Endodermal cell (in vitro differentiated cells): ENCODE measurements around the gene C5orf63. TPM values are rescaled to one million over a fixed set of nuclear protein-coding genes. Genes with fewer than 3 reads are reported as not detected.
A peak's percentile ranks its signal among the peaks of the same experiment; 100 is the strongest.

Experiments used
- DNase-seq: peaks from one replicate; pipeline ENCODE4 v3.0.0-alpha.2; 2017
- H3K27ac ChIP-seq: 2 replicates; pipeline ENCODE4 v1.5.1; 2013; ENCODE audit warnings: mild to moderate bottlenecking, low read depth, low read length, moderate library complexity
- H3K27me3 ChIP-seq: 2 replicates; pipeline ENCODE4 v1.6.1; 2013; ENCODE audit warnings: mild to moderate bottlenecking, low read length, moderate library complexity; ENCODE audit not compliant: insufficient read depth, control insufficient read depth, poor library complexity, severe bottlenecking
- H3K36me3 ChIP-seq: 2 replicates; pipeline ENCODE4 v1.7.0; 2013; ENCODE audit warnings: mild to moderate bottlenecking, low read length, moderate library complexity; ENCODE audit not compliant: control insufficient read depth, insufficient read depth
- H3K4me1 ChIP-seq: one replicate; pipeline ENCODE4 v1.7.0; 2013; ENCODE audit warnings: low read length; ENCODE audit not compliant: control insufficient read depth, insufficient read depth
- H3K4me3 ChIP-seq: 2 replicates; pipeline ENCODE4 v1.5.1; 2013; ENCODE audit warnings: mild to moderate bottlenecking, low read length, moderate library complexity
- H3K9ac ChIP-seq: 2 replicates; pipeline ENCODE4 v1.6.1; 2013; ENCODE audit warnings: mild to moderate bottlenecking, low read length, moderate library complexity; ENCODE audit not compliant: poor library complexity, severe bottlenecking; ENCODE audit errors: extremely low read depth
- H3K9me3 ChIP-seq: 2 replicates; pipeline ENCODE4 v1.6.1; 2013; ENCODE audit warnings: mild to moderate bottlenecking, low read length, moderate library complexity; ENCODE audit not compliant: control insufficient read depth
- H3K27ac Mint-ChIP-seq: 2 replicates; pipeline ENCODE4 v1.8.0; 2020; ENCODE audit warnings: mixed read lengths
- H3K27me3 Mint-ChIP-seq: 2 replicates; pipeline ENCODE4 v1.8.0; 2021; ENCODE audit warnings: mild to moderate bottlenecking, mixed read lengths; ENCODE audit not compliant: insufficient read depth
- H3K36me3 Mint-ChIP-seq: 2 replicates; pipeline ENCODE4 v1.8.0; 2020; ENCODE audit warnings: low read depth, mixed read lengths
- H3K4me1 Mint-ChIP-seq: 2 replicates; pipeline ENCODE4 v1.8.0; 2020; ENCODE audit warnings: mixed read lengths
- H3K4me3 Mint-ChIP-seq: 2 replicates; pipeline ENCODE4 v1.8.0; 2020; ENCODE audit warnings: mild to moderate bottlenecking, moderate library complexity, mixed read lengths
- H3K9me3 Mint-ChIP-seq: 2 replicates; pipeline ENCODE4 v1.8.0; 2020; ENCODE audit warnings: mild to moderate bottlenecking, mixed read lengths
- WGBS, 2 experiments: methylation state at CpG; one replicate each; pipeline versions ENCODE4 v1.1.5 to v1.1.7; 2013; ENCODE audit warnings: missing lambda C conversion rate in 2 of 2, mixed read lengths in 1 of 2; ENCODE audit not compliant: insufficient coverage in 1 of 2, insufficient read length in 1 of 2; 5-methylcytosine and 5-hydroxymethylcytosine counted together
- total RNA-seq, 2 donors: library from RNA; stranded (reverse); fragmentation: NEBNext Ultra II Directional in 1 of 2; extraction: Animal tissue kit (Norgen Biotek cat#: 25700) in 1 of 2; gene quantifications; 2 replicates in 1 of 2; 3 replicates in 1 of 2; pipeline ENCODE4 v1.2.1, GENCODE V29; 2021
- TF ChIP-seq, protein P1 (sequence below): fragments of 200-600 bp; sonication (generic); conservative IDR thresholded peaks from 2 replicates; pipeline ENCODE4 v1.5.0; 2021; ENCODE audit warnings: antibody characterized with exemption, mild to moderate bottlenecking

The C5orf63 gene
- total RNA-seq, 2 donors from 2014 or later = 0.86 to 9.4 TPM

DNA sequence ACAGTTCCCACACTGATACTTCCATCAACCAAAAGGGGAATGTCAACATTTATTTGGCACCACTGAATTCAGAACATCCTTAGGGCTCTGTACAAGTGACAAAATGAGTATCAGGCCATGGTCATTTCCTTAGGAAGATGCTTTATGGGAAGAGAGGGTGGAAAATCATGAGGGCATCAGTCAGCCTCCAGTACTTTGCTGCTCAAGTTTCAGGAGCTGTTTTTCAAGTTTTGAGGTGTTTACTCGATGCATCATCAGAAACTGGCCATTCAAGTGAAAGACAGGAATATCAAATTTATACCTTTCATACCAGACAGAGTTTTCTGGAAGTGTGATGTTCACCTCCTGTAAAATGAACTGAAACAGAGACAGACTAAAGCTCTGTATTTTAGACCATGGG lies 21.7 kb downstream of the C5orf63 start:
- Histone ChIP-seq H3K36me3 (no peaks in the 10 kb centered on the region), H3K27me3 (peaks cover 44% of the 10 kb centered on the region)
- H3K27me3 Mint-ChIP-seq = peaks cover 18% of the 10 kb centered on the region

DNA sequence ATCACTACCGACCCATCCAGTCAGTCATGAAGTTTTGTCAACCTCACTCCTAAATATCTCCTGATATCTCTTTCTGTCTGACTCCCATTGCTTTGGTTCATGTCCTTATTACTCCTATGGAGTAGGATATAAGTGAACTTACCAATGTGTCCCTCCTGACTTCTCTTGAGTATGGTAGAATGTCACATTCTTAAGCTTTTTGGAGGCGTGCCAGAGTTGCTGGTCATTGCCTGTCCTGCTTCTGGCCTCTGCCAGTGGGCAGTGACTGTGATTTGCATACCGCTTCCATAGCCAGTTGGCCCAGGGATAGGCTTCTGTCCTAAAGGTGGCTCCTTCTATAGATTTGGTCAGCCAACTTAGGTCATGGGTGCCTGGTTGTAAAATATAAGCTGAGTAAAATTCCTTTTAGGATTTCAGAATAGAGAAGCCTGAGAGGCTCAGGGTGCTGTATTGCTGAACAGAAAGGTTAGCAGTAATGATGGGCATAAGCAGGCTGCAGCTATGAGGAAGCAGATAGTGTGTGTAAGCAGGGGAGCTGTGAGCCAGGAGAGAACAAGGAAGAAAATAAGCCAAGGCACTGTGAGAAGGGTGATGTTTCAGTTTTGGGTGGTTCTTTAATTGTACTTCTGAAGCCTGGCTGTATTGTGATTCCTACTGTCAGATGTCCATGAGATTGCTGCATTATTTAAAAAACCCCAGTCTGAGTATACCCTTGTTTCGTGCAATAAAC lies 26.8 kb downstream of the C5orf63 start:
- H3K4me3 Mint-ChIP-seq = no peak overlapping the region
- no peak overlapping the region for H3K27ac ChIP-seq
- H3K4me1 ChIP-seq = peaks cover 13% of the 10 kb centered on the region
- H3K9me3 Mint-ChIP-seq = no peaks in the 10 kb centered on the region
- H3K36me3 Mint-ChIP-seq = no peaks in the 10 kb centered on the region
- H3K36me3 ChIP-seq = no peaks in the 10 kb centered on the region
- peaks cover 14% of the 10 kb centered on the region for H3K27me3 Mint-ChIP-seq
- peaks cover 15% of the 10 kb centered on the region for H3K4me1 Mint-ChIP-seq
- H3K9ac ChIP-seq = no peak overlapping the region
- peaks cover 39% of the 10 kb centered on the region for H3K27me3 ChIP-seq
- no peak overlapping the region for H3K27ac Mint-ChIP-seq
- TF ChIP-seq, protein P1, sequence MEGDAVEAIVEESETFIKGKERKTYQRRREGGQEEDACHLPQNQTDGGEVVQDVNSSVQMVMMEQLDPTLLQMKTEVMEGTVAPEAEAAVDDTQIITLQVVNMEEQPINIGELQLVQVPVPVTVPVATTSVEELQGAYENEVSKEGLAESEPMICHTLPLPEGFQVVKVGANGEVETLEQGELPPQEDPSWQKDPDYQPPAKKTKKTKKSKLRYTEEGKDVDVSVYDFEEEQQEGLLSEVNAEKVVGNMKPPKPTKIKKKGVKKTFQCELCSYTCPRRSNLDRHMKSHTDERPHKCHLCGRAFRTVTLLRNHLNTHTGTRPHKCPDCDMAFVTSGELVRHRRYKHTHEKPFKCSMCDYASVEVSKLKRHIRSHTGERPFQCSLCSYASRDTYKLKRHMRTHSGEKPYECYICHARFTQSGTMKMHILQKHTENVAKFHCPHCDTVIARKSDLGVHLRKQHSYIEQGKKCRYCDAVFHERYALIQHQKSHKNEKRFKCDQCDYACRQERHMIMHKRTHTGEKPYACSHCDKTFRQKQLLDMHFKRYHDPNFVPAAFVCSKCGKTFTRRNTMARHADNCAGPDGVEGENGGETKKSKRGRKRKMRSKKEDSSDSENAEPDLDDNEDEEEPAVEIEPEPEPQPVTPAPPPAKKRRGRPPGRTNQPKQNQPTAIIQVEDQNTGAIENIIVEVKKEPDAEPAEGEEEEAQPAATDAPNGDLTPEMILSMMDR = no peak
- H3K9me3 ChIP-seq = no peaks in the 10 kb centered on the region
- DNase-seq = no peak
- H3K4me3 ChIP-seq = no peak overlapping the region
- WGBS, 2 experiments = 90 to 95% methylated on average over 4 of the region's 4 CpGs

More for the DNA sequence above, 21.7 kb downstream of the C5orf63 start:
- H3K27ac Mint-ChIP-seq = no peak overlapping the region
- Histone ChIP-seq H3K4me1 (peaks cover under 1% of the 10 kb centered on the region), H3K9ac (no peak overlapping the region), H3K9me3 (peaks cover 5% of the 10 kb centered on the region), H3K27ac (no peak overlapping the region), H3K4me3 (no peak overlapping the region)
- no peak overlapping the region for H3K4me3 Mint-ChIP-seq
- H3K4me1 Mint-ChIP-seq = no peaks in the 10 kb centered on the region
- H3K36me3 Mint-ChIP-seq = peaks cover 24% of the 10 kb centered on the region
- peaks cover 18% of the 10 kb centered on the region for H3K9me3 Mint-ChIP-seq
- WGBS, 2 experiments = 100% methylated on average over 1 of the region's 1 CpG; no CpG with 5 or more reads in 1 of the 2 experiments
- TF ChIP-seq, protein P1 = no peak
- DNase-seq = no peak

DNA sequence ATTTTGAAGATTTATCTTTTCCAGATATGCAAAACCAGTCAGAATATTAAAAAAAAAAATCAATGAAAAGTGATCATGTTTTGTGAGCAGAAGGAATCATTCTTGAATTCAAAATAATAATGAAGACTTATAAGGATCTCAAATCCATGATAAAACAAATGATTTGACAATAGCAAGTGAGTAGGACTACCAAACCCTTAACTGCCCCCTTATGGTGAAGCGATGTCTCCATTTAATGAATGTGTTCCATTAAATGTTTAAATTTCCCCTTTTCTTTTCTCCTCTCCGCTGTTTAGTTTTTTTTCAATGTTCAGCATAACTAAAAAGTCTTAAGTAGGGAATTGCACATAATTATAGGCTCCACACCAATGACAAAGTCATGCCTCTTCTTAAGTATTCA lies 30.7 kb downstream of the C5orf63 start:
- TF ChIP-seq, protein P1 = peak; percentile 67
- H3K4me1 Mint-ChIP-seq = peaks cover 29% of the 10 kb centered on the region
- WGBS, 2 experiments = 83 to 86% methylated on average over 1 to 2 of the region's 2 CpGs

More for the DNA sequence above, 30.7 kb downstream of the C5orf63 start:
- Mint-ChIP-seq H3K36me3 (no peaks in the 10 kb centered on the region), H3K27me3 (no peaks in the 10 kb centered on the region), H3K27ac (no peak overlapping the region), H3K4me3 (no peak overlapping the region), H3K9me3 (no peaks in the 10 kb centered on the region)
- H3K4me1 ChIP-seq = peaks cover 16% of the 10 kb centered on the region
- H3K9ac ChIP-seq = no peak overlapping the region
- H3K9me3 ChIP-seq = no peaks in the 10 kb centered on the region
- no peak overlapping the region for H3K27ac ChIP-seq
- H3K36me3 ChIP-seq = no peaks in the 10 kb centered on the region
- H3K4me3 ChIP-seq = no peak overlapping the region
- DNase-seq = no peak
- H3K27me3 ChIP-seq = peaks cover 8% of the 10 kb centered on the region
